Right kidney (tissue), 1 donor: ENCODE measurements around the gene HSPB1.
A peak's percentile ranks its signal among the peaks of the same experiment; 100 is the strongest.
"Not testable (repeated sequence)": the region's sequence is repeated elsewhere in the genome, so short reads cannot be mapped to it uniquely, and the experiment has no call there.

Experiments
- DNase-seq: peaks from one replicate; pipeline ENCODE4 v3.0.0-alpha.2; 2016

HSPB1 gene

GRCh38 chr7:76280408-76280807 lies 22.1 kb upstream of the HSPB1 start:
- DNase-seq = no peak

GRCh38 chr7:76281006-76281705 lies 21.3 kb upstream of the HSPB1 start:
- DNase-seq = peak; percentile 52

GRCh38 chr7:76281706-76282343 lies 20.6 kb upstream of the HSPB1 start:
- DNase-seq = no peak

- peak; percentile 71 for DNase-seq
These were observed 19.9 kb upstream of the HSPB1 start for GRCh38 chr7:76282344-76283253.

GRCh38 chr7:76283254-76284159 lies 19.0 kb upstream of the HSPB1 start:
- DNase-seq = no peak

- DNase-seq = no peak
These were observed 16.7 kb upstream of the HSPB1 start for GRCh38 chr7:76285604-76286374.

GRCh38 chr7:76286842-76287403 lies 15.6 kb upstream of the HSPB1 start:
- DNase-seq = no peak

- DNase-seq = not testable (repeated sequence)
These were observed 11.6 kb upstream of the HSPB1 start for GRCh38 chr7:76290847-76291350.

- DNase-seq = peak; percentile 88
These were observed 10.9 kb upstream of the HSPB1 start for GRCh38 chr7:76291351-76292212.

GRCh38 chr7:76292213-76292573 lies 10.3 kb upstream of the HSPB1 start:
- no peak for DNase-seq

- DNase-seq = not testable (repeated sequence)
These were observed 9.6 kb upstream of the HSPB1 start for GRCh38 chr7:76292911-76293310.

GRCh38 chr7:76293407-76293901 lies 9.0 kb upstream of the HSPB1 start:
- no peak for DNase-seq

- peak; percentile 73 for DNase-seq
These were observed 8.0 kb upstream of the HSPB1 start for GRCh38 chr7:76294344-76295024.

- no peak for DNase-seq
These were observed 5.4 kb upstream of the HSPB1 start for GRCh38 chr7:76296743-76297740.

- no peak for DNase-seq
These were observed 2.2 kb upstream of the HSPB1 start for GRCh38 chr7:76300166-76300731.

- DNase-seq = no peak
These were observed 1.5 kb upstream of the HSPB1 start for GRCh38 chr7:76301000-76301399.
